ENCODE measurements around the gene FNDC10. TPM values are rescaled to one million over a fixed set of nuclear protein-coding genes. Genes with fewer than 3 reads are reported as not detected.
A peak's percentile ranks its signal among the peaks of the same experiment; 100 is the strongest.

FNDC10 gene
- total and polyA plus RNA-seq, 9 of the 15 experiments (the other 6 are each of a cell fraction or from before 2014, with no cell fraction given) = 0.08 to 6.3 (median 1.6) TPM

DNA sequence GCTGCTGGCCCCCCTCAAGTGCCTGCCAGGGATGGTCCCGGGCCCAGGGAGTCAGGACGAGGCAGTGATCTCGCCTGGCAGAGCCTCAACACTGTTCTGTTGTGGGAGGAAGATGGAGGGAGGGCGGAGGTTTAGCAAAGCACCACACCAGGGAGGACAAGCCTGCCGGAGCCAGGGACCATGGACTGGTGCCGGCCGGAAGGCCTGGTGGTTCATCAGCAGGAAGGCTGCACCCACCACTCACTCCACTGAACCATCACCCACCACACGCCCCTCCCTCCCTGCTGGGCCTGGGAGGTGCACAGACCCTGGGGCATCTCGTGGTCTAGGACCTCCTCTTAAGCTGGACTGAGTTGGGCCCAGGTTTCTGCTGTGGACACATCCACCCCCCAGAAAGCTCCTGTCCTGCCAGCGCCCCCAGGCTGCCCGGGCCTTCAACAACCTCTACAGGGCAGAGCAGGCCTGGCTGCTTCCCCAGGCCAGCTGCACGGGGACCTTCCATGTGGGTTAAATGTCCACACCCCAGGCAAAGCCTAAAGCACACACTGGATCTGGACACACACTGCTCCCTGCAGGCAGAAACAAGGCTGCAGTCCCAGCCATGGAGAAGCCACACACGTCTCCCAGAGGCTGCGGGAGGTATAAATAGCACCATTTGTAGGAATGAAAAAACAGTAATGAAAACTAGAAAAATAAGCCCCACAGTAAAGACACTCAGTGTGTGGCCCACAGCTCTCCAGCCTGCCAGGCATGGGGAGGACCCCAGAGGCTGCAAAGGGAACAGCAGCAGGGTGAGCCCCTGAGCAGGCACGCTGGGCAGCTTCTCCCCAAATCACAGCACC is 49.1 kb downstream of the FNDC10 start (continued):
- TF ChIP-seq, protein P1, sequence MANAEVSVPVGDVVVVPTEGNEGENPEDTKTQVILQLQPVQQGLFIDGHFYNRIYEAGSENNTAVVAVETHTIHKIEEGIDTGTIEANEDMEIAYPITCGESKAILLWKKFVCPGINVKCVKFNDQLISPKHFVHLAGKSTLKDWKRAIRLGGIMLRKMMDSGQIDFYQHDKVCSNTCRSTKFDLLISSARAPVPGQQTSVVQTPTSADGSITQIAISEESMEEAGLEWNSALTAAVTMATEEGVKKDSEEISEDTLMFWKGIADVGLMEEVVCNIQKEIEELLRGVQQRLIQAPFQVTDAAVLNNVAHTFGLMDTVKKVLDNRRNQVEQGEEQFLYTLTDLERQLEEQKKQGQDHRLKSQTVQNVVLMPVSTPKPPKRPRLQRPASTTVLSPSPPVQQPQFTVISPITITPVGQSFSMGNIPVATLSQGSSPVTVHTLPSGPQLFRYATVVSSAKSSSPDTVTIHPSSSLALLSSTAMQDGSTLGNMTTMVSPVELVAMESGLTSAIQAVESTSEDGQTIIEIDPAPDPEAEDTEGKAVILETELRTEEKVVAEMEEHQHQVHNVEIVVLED (CRISPR knock-in tag; IDR thresholded peaks at IDR 0.05) = no peak
- TF ChIP-seq CSDE1 (IDR thresholded peaks at IDR 0.05) (no peak), ZNF239 (CRISPR knock-in tag; IDR thresholded peaks at IDR 0.05) (no peak), NRF1 (conservative IDR thresholded peaks at IDR 0.05 in 1 of 2, IDR thresholded peaks at IDR 0.05 in 1 of 2) (no peak), CCNT2 (IDR thresholded peaks at IDR 0.05; ENCODE audit: borderline replicate concordance, extremely low read depth, insufficient read length, low read depth, low read length) (no peak), ZNF3 (CRISPR knock-in tag; IDR thresholded peaks at IDR 0.05) (no peak), ELF2 (CRISPR knock-in tag; IDR thresholded peaks at IDR 0.05) (no peak), ZNF583 (CRISPR knock-in tag; IDR thresholded peaks at IDR 0.05) (no peak), ZNF232 (CRISPR knock-in tag; IDR thresholded peaks at IDR 0.05) (no peak), ZNF77 (CRISPR knock-in tag; IDR thresholded peaks at IDR 0.05) (no peak), HNRNPLL (IDR thresholded peaks at IDR 0.05; ENCODE audit: low read depth, low read length, poor library complexity, severe bottlenecking) (no peak), EZH2 (IDR thresholded peaks at IDR 0.05; ENCODE audit: borderline replicate concordance, low read depth, low read length) (no peak), TCF7L2 (IDR thresholded peaks at IDR 0.05; ENCODE audit: low read depth, low read length) (no peak), LCOR (CRISPR knock-in tag; IDR thresholded peaks at IDR 0.05) (no peak), NEUROD1 (IDR thresholded peaks at IDR 0.05; ENCODE audit: borderline replicate concordance, low read depth, low read length, partially characterized antibody) (no peak), ZNF253 (CRISPR knock-in tag; conservative IDR thresholded peaks at IDR 0.05) (no peak), KDM2B (CRISPR knock-in tag; IDR thresholded peaks at IDR 0.05) (no peak), TAL1 (IDR thresholded peaks at IDR 0.05) (no peak), ARNT (IDR thresholded peaks at IDR 0.05) (no peak), ARID1B (IDR thresholded peaks at IDR 0.05) (no peak), POLR3G (IDR thresholded peaks at IDR 0.05; ENCODE audit: extremely low read depth, insufficient read length, insufficient replicate concordance) (no peak), CBX8 (IDR thresholded peaks at IDR 0.05; ENCODE audit: borderline replicate concordance, extremely low read depth, low read depth, low read length, poor library complexity, severe bottlenecking) (no peak)
- TF ChIP-seq, protein P2, sequence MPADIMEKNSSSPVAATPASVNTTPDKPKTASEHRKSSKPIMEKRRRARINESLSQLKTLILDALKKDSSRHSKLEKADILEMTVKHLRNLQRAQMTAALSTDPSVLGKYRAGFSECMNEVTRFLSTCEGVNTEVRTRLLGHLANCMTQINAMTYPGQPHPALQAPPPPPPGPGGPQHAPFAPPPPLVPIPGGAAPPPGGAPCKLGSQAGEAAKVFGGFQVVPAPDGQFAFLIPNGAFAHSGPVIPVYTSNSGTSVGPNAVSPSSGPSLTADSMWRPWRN (IDR thresholded peaks at IDR 0.05; ENCODE audit: low read depth) = no peak
- TF ChIP-seq, protein P3, sequence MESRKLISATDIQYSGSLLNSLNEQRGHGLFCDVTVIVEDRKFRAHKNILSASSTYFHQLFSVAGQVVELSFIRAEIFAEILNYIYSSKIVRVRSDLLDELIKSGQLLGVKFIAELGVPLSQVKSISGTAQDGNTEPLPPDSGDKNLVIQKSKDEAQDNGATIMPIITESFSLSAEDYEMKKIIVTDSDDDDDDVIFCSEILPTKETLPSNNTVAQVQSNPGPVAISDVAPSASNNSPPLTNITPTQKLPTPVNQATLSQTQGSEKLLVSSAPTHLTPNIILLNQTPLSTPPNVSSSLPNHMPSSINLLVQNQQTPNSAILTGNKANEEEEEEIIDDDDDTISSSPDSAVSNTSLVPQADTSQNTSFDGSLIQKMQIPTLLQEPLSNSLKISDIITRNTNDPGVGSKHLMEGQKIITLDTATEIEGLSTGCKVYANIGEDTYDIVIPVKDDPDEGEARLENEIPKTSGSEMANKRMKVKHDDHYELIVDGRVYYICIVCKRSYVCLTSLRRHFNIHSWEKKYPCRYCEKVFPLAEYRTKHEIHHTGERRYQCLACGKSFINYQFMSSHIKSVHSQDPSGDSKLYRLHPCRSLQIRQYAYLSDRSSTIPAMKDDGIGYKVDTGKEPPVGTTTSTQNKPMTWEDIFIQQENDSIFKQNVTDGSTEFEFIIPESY (CRISPR knock-in tag; IDR thresholded peaks at IDR 0.05) = peak; percentile 94

Data from K562 (cell line).